Heart right ventricle (tissue), 16 donors: ENCODE measurements around the gene CYP2B6. TPM values are rescaled to one million over a fixed set of nuclear protein-coding genes. Genes with fewer than 3 reads are reported as not detected.
"Not testable (repeated sequence)": the region's sequence is repeated elsewhere in the genome, so short reads cannot be mapped to it uniquely, and the experiment has no call there.

Experiments
- ATAC-seq, 8 donors: fragments of 200-7000 bp; cut with Tn5 transposase; one replicate each; pipeline ENCODE4 v1.9.1; 2020; ENCODE audit warnings: mild to moderate bottlenecking in 8 of 8, moderate library complexity in 8 of 8, moderate number of reproducible peaks in 1 of 8
- DNase-seq, 2 donors: peaks; one replicate each; pipeline ENCODE4 v3.0.0-alpha.2; 2020
- H3K27ac ChIP-seq, 10 donors: fragments of 200-600 bp; sonication (generic) in 2 of 10; one replicate each; pipeline versions ENCODE4 v1.5.0 to v1.8.0; 2020 to 2022; ENCODE audit warnings: mild to moderate bottlenecking in 3 of 10
- H3K27me3 ChIP-seq, 7 donors: fragments of 200-600 bp; one replicate each; pipeline ENCODE4 v1.8.0; 2021 to 2022; ENCODE audit warnings: mild to moderate bottlenecking in 2 of 7
- H3K36me3 ChIP-seq, 9 donors: fragments of 200-600 bp; sonication (generic) in 1 of 9; one replicate each; pipeline versions ENCODE4 v1.5.0 to v1.8.0; 2020 to 2022; ENCODE audit warnings: mild to moderate bottlenecking in 2 of 9
- H3K4me1 ChIP-seq, 9 donors: fragments of 200-600 bp; sonication (generic) in 1 of 9; one replicate each; pipeline versions ENCODE4 v1.5.0 to v1.8.0; 2020 to 2022; ENCODE audit warnings: mild to moderate bottlenecking in 4 of 9
- H3K4me3 ChIP-seq, 10 donors: fragments of 200-600 bp; sonication (generic) in 2 of 10; one replicate each; pipeline versions ENCODE4 v1.5.0 to v1.8.0; 2020 to 2022; ENCODE audit warnings: mild to moderate bottlenecking in 7 of 10, moderate library complexity in 2 of 10
- H3K9me3 ChIP-seq, 11 donors: fragments of 200-600 bp in 10 of 11; sonication (generic) in 2 of 11; one replicate each; pipeline versions ENCODE4 v1.5.0 to v1.8.0; 2013 to 2022; ENCODE audit warnings: mild to moderate bottlenecking in 2 of 11, control low read depth in 1 of 11, moderate library complexity in 1 of 11
- CTCF ChIP-seq, 9 donors: fragments of 200-600 bp; sonication (generic) in 2 of 9; IDR thresholded peaks; one replicate each; pipeline versions ENCODE4 v1.5.0 to v1.8.0; 2021 to 2022; ENCODE audit warnings: antibody characterized with exemption in 9 of 9, mild to moderate bottlenecking in 5 of 9, moderate library complexity in 1 of 9
- WGBS, 2 donors: extraction: QIAGEN DNeasy Blood & Tissue Kit; methylation state at CpG; one replicate each; pipeline ENCODE4 v1.1.7; 2013; ENCODE audit warnings: inconsistent platforms in 1 of 2; 5-methylcytosine and 5-hydroxymethylcytosine counted together
- intact Hi-C, 10 donors: fragments of 100-400 bp; cut with DNase I; formaldehyde crosslinking; loops; one replicate each; pipeline versions ENCODE4 v1.11.1 to v1.14.2; 2022
- polyA plus RNA-seq, 2 donors: library from polyadenylated mRNA; stranded (reverse); fragments of 200-250 nt; gene quantifications; one replicate each; pipeline ENCODE4 v1.2.3, GENCODE V29; 2013
- total RNA-seq, 10 donors: library from RNA; stranded (reverse); fragmentation: NEBNext Ultra II Directional in 3 of 10; extraction: Animal tissue kit (Norgen Biotek cat#: 25700) in 3 of 10; gene quantifications; one replicate each; pipeline versions ENCODE4 v1.2.1 to v1.2.4, GENCODE V29; 2021 to 2023
- donor health status: Arrhythmogenic right ventricular cardiomyopathy.
- donor health status: ischemic (EF 13 %, LVEDD 7.1; RV severe dilation, severe dysfunction).
- donor health status: healthy with polysubstance abuse.
- donor health status: DM: no; HTN: yes; CAD: no.
- donor health status: DM: no; HTN: no; CAD: no.
- donor health status: ischemic (EF 25% LVEDD 6.9; RV normal size, moderate dysfunction).
- donor health status: ischemic (EF 25% LVEDD 5.7; RV mildly dilated, moderate dysfunction).
- donor health status: healthy.
- donor health status: DM: yes; HTN: yes; CAD: no.
- donor health status: Ischemic cardiomyopathy.
- donor health status: ischemic (EF 35%, LVEDD 5.7; RV mildly dilated, moderate dysfunction).
- donor health status: nonischemic (EF 11% LVEDD 7.7; RV severe dilation, severe dysfunction).
- donor health status: DM: yes; HTN: yes; CAD: no.
- donor health status: PGD.
- donor health status: ischemic (EF 29% LVEDD 5.4; RV normal size, mild dysfunction).
- donor health status: nonischemic (EF 23%, LVEDD 6.1; RV moderate dilation, normal function).

CYP2B6 gene
- total and polyA plus RNA-seq, 12 donors: not detected

GRCh38 chr19:41000310-41000737 lies 9.2 kb downstream of the CYP2B6 start:
- Histone ChIP-seq H3K9me3 (peaks cover 0 to 8% (median 0%) of the 10 kb centered on the region in 11 donors), H3K4me3 (no peak overlapping the region), H3K4me1 (no peaks in the 10 kb centered on the region), H3K27me3 (peaks cover 0 to 18% (median 13%) of the 10 kb centered on the region in 7 donors), H3K27ac (no peak overlapping the region), H3K36me3 (no peaks in the 10 kb centered on the region)
- intact Hi-C loops: no loop called here
- TF ChIP-seq CTCF (IDR thresholded peaks at IDR 0.05): no peak
- DNase-seq: no peak
- WGBS, 2 donors: 85 to 86% methylated on average over 3 of the region's 3 CpGs
- ATAC-seq: no peak

DNA sequence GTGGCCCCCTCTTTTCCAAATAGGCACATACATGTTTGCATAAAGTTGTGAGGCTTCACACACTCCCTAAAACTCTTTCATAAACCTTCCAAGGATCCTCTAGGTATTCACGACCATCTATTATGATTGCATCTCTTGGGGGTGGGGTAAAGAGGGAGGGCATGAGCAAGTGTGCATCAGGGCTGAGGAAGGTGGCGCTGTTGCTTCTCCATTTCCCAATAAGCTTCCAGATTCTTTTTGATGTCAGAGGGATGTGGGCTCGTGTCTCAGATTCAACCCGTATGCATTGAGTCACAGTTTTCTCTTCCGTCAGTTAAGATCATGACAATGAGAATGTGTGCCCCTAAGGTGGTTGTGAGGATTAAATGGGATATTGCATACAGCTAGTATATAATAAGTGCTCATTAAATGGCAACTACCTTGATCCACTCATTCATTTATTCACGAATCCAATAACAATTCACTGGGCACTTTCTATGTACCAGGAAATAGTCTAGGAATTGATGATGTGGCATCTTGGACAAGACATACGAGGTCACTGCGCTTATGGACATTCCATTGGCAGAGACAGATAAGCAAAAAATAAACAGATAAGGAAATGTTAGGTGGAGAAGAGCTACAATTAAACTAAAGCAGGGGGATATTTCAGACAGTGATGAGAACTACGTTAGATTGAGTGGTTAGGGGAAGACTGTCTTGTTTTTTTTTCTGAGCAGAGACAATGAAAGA lies 10.3 kb downstream of the CYP2B6 start:
- Histone ChIP-seq H3K27me3 (peaks cover 0 to 20% (median 13%) of the 10 kb centered on the region in 7 donors), H3K4me3 (no peak overlapping the region), H3K9me3 (peaks cover 0 to 8% (median 0%) of the 10 kb centered on the region in 11 donors), H3K36me3 (no peaks in the 10 kb centered on the region), H3K27ac (no peak overlapping the region), H3K4me1 (no peaks in the 10 kb centered on the region)
- no peak for TF ChIP-seq CTCF (IDR thresholded peaks at IDR 0.05)
- DNase-seq: no peak
- intact Hi-C loops: no loop called here
- no peak for ATAC-seq
- WGBS, 2 donors: 62 to 70% methylated on average over 9 of the region's 9 CpGs

GRCh38 chr19:41003656-41004055 lies 12.6 kb downstream of the CYP2B6 start:
- H3K36me3 ChIP-seq, intact Hi-C loops, ATAC-seq, H3K4me3 ChIP-seq, DNase-seq, H3K27ac ChIP-seq, H3K9me3 ChIP-seq, H3K4me1 ChIP-seq: not testable (repeated sequence)
- WGBS, 2 donors: 56 to 59% methylated on average over 6 to 7 of the region's 8 CpGs
- H3K27me3 ChIP-seq: peaks cover 0 to 28% (median 20%) of the 10 kb centered on the region in 7 donors

DNA sequence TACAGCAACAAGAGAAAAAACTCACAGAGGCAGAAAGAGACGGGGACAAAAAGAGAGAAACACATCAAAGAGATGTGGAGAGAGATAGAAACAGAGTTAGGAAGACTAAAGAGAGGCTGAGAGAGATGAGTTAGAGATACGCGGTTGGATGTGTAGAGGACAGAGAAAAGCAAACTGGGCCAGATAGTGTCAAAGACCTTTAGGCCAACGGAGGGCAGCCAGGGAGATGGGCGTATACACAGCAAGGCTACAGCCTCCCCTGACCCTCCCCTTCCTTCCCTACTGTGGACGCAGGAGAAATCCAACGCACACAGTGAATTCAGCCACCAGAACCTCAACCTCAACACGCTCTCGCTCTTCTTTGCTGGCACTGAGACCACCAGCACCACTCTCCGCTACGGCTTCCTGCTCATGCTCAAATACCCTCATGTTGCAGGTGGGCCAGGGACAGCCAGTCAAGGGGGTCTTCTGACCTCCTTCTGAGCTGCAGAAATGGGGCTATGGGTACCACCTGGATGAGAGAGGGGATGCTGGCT lies 18.7 kb downstream of the CYP2B6 start:
- Histone ChIP-seq H3K27ac (no peak overlapping the region), H3K27me3 (peaks cover 0 to 68% (median 24%) of the 10 kb centered on the region in 7 donors), H3K9me3 (no peaks in the 10 kb centered on the region), H3K4me3 (no peak overlapping the region), H3K36me3 (no peaks in the 10 kb centered on the region), H3K4me1 (no peaks in the 10 kb centered on the region)
- TF ChIP-seq CTCF (IDR thresholded peaks at IDR 0.05): no peak
- no peak for DNase-seq
- no peak for ATAC-seq
- WGBS, 2 donors: 80 to 81% methylated on average over 11 of the region's 11 CpGs
- intact Hi-C loops: loop anchor here in 1 of 10 donors (10.0 kb wide), 1 partner anchor 925 kb away; no protein-coding TSS in a partner anchor

- 59 to 60% methylated on average over 3 of the region's 3 CpGs for WGBS, 2 donors
- Histone ChIP-seq H3K4me3 (no peak overlapping the region), H3K27me3 (peaks cover 0 to 52% (median 14%) of the 10 kb centered on the region in 7 donors), H3K9me3 (no peaks in the 10 kb centered on the region), H3K27ac (no peak overlapping the region), H3K36me3 (no peaks in the 10 kb centered on the region), H3K4me1 (no peaks in the 10 kb centered on the region)
- TF ChIP-seq CTCF (IDR thresholded peaks at IDR 0.05): no peak
- intact Hi-C loops: loop anchor here in 1 of 10 donors (10.0 kb wide), 1 partner anchor 921 kb away; no protein-coding TSS in a partner anchor
- ATAC-seq: no peak
- no peak for DNase-seq
Measured at GRCh38 chr19:41013359-41013758, 22.3 kb downstream of the CYP2B6 start.
